HG03520 (cell line): ENCODE data around the gene ABAT.
"Not testable (repeated sequence)": the region's sequence is repeated elsewhere in the genome, so short reads cannot be mapped to it uniquely, and the experiment has no call there.

Experiments used
- ATAC-seq: cut with Tn5 transposase; IDR thresholded peaks from one replicate; pipeline ENCODE4 v1.9.1; 2021; ENCODE audit warnings: mild to moderate bottlenecking, moderate library complexity; ENCODE audit not compliant: unreplicated experiment

ABAT gene

DNA sequence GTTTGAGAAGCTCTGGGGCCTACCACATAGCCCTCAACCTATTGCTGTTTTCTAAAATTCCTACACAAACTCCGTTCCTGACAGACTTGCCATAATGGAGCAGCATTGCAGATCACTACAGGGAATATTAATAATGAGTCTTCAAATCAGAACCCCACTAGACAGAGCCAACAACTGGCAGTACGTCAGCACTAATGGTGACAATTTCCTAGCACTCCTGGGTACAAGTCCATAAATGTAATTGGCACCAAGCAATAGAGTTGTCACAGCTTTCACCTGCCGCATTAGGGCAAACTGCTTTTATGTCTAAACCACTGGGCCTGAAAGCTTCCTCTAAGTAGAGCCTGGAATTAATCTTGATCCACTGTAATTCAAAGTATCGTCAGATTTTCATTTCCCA is 25.5 kb upstream of the ABAT start:
- no peak for ATAC-seq

DNA sequence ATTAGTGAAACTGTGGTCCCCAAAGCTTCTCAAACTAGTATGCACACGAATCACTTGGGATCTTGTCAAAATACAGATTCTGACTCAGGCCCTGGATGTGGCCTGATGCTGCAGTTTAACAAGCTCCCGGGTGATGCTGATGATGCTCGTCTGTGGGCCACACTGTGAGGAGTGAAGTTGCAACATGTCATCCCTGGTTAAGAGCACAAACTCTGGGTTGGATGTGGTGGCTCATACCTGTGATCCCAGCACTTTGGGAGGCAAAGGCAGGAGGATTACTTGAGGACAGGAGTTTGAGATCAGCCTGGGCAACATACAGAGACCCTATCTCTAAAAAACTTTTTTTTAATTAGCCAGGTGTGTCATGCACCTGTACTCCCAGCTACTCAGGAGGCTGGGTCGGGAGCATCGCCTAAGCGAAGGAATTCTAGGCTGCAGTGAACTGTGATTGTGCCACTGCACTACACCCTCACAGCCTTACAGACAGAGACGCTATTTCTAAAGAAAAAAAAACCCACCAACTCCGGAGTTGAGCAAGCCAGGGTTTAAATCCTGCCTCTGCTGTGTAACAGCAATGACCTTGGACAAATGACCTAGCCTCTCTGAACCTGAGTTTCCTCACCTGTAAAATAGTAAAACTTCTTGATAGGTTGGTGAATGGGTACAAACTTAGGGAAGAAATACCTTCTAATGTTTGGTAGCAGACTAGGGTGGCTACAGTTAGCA is 24.4 kb upstream of the ABAT start:
- no peak for ATAC-seq

DNA sequence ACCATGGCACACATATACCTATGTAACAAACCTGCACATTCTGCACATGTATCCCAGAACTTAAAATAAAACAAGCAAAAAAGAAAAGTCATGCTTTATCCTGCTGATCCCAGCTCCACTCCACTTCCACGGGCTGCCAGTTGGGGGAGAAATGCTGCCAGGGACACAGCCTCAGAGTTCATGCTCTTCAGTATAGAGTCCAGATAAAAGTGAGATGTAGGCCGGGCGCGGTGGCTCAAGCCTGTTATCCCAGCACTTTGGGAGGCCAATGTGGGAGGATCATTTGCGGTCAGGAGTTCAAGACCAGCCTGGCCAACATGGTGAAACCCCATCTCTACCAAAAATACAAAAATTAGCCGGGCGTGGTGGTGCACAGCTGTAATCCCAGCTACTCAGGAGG is 22.5 kb upstream of the ABAT start:
- ATAC-seq: not testable (repeated sequence)

DNA sequence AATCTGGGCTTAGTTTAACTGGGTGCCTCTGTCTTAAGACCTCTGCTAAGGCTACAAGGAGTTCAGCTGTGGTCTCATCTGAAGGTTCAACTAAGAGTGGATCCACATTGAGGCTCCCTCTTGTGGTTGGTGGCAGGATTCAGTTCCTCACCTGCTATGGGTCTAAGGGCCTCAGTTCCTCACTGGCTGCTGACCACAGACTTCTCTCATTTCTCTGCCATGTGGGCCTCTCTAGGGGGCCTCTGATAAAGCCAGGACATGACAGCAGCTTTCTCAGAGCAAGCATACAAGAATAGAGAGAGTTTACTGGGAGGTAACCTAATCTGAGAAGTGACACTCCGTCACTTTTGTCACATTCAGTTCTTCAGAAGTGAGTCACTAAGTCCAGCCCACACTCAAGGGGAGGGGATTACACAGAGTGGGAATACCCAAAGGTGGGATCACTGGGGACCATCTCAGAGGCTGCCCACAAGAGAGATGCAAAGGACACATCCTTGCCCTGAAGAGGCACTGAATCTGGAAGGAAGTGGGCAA is 19.2 kb upstream of the ABAT start:
- peak; percentile 69 for ATAC-seq

DNA sequence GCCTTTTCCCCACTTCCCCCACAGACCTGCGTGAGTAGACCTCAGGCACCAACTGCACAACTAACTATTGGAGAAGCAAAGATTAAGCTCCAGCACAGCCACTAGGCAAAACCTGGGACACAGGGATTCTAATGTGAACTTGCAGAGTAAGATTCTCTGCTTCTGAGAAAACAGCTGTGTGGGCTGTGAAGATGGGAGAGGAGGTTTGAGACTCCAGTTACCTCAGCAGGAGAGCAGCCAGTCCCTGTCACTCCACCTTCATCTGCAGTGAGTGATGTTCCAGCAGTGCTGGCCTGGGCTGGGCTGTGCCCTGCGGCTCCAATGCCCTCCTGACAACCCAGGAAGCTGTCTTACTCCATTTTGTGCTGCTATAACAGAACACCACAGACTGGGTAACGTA is 18.0 kb upstream of the ABAT start:
- no peak for ATAC-seq

DNA sequence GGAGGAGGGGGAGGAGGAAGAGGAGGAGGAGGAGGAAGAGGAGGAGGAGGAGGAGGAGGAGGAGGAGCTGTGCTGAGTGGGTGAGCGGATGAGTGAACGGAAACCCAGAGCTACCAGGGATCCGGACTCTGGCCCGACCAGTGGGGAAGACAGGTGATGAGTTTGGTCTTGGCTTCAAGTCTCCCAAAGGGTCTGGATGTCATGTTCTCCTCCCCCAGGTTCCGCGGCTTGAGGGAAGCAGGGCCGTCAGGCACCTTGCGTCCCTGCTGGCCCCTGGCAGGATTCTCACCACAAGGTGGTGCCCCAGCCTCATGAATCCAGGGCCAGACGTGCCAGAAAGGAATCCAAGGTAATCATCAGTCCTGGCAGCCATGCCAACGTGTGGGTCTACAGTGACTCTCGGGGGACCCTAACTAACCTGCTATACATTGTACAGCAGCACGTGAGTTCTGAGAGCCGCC is 13.5 kb upstream of the ABAT start:
- ATAC-seq: no peak

DNA sequence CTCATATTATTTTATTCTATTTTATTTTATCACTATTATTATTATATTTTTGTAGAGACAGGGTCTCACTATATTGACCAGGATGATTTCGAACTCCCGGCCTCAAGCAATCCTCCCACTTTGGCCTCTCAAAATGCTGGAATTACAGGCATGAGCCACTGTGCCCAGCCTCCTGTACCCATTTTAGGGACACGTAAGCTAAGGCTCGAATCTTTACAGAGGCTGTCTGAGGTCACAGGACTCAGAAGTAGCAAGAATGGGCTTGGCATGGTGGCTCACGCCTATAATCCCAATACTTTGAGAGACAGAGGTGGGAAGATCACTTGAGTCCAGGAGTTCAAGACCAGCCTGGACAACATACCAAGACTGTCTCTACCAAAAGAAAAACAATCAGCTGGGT is 12.7 kb upstream of the ABAT start:
- ATAC-seq: no peak

DNA sequence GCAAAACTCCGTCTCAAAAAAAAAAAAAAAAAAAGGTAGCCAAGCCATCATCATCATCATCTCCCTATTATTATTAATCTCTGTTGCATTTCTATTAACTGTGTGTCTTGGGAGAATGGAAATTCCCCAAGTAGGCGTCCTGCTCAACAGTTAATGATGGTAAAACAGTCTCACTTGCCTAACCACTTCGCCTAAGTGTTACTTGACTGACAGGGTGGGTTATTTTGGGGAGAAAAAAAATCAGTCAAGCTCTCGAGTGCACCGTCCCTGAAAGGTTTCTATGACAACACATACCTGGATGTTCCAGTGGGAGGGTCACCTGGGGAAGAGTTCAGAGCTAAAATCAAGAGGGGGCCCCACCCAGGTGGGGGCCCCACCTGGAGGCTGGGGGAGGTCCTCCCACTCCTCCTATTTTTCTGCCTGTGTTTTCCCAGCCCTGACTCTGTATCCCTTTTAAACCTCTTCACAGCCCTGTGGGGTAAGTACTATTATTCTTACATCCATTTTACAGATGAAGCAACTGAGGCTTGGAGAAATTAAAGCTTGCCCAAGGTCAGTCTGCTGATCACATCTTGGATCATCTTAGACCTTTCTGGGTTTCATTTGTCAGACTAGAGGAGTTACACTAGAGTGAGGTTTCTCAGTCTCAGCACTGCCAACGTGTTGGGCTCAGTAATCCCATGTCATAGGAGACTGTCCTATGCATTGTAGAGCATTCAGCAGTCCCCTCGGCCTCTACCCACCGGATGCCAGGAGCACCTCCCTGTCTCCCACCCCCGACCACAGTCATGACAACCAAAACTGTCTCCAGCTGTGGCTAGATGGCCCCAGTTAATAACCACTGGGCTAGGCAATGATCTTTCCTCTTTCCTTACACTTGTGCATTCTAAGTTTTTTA is 11.0 kb upstream of the ABAT start:
- ATAC-seq: no peak

DNA sequence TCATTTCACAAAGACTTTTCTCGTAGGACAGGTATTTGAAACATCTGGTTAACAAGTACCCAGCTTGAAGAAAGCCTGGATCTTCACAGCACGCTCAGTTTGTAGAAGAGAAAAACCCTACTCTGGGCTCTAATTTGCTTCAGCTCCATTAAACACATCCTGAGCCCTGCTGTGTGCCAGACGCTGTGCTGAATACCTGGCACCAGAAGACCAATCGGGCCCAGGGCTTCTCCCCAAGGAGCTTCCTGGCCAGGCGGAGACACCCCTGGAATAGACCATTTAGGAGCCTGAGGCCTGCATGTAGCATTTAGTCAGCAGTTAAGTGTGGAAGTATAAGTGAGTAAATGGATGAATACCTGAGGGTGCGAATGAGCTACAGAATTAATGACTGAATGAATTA is 8.9 kb upstream of the ABAT start:
- ATAC-seq: no peak

DNA sequence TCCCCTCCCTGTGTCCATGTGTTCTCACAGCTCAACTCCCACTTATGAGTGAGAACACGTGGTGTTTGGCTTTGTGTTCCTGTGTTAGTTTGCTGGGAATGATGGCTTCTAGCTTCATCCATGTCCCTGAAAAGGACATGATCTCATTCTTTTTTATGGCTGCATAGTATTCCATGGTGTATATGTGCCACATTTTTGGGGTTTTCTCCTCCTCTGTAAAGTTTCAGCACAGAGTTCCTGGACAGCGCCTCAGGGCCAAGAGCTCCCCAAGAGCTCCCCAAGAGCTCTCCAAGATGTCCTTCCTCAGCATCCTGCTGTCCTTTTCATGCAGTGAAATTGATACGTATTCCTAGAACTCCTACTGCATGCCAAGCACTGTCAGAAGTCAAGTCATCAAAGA is 6.9 kb upstream of the ABAT start:
- ATAC-seq: no peak

DNA sequence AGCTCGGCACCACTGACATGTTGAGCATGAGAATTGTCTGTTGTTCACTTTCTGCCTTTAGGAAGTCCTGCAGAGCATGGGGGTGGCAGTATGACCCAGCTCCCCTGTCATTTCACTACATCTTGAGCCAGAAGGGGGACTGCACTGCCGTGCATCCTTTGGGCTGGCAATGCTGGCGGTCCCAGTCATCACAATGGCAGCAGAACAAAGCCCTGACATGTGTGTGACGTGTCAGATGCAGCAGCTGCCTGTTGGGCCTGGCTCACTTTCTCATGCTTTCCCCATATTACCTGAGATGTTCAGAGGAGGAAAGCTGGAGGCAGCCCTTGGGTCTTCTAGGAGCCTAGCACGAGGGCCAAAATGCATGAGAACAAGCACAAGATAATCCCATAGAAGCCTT is 6.3 kb upstream of the ABAT start:
- ATAC-seq: no peak

DNA sequence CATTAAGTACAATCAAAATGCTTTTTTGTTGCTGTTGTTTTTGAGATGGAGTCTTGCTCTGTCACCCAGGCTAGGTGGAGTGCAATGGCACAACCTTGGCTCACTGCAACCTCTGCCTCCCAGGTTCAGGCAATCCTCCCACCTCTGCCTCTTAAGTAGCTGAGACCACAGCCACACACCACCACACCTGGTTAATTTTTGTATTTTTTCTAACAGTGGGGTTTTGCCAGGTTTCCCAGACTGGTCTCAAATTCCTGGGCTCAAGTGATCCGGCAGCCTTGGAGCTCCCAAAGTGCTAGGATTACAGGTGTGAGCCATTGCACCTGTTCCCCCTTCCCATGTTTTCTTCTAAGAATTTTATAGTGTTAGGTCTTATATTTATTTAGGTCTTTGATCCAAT is 4.9 kb upstream of the ABAT start:
- ATAC-seq: no peak

DNA sequence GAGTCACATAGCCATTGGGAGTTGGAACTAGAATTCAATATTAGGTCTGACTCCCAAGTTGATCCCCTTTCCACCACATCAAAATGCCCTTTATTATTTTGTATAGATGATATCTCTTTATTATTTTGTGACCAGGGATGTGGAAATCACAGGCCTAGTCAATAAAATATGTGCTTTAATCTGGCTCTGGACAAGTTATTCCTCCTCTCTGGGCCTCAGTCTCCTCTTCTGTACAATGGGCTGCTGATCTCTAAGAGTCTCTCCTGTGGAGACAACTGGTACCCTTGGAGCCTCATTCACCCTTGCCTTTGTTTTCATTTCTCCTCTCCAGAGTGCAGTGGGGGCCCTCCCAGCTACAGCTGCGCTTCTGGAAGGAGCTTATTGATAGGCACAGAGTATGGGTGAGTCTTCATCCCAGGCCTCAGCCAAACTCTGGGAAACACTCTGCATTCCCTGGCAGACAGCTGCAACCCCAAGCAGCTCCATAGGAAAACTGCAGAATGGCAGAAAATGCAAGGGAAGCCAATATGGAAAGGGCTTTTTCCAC is 4.3 kb upstream of the ABAT start:
- no peak for ATAC-seq

DNA sequence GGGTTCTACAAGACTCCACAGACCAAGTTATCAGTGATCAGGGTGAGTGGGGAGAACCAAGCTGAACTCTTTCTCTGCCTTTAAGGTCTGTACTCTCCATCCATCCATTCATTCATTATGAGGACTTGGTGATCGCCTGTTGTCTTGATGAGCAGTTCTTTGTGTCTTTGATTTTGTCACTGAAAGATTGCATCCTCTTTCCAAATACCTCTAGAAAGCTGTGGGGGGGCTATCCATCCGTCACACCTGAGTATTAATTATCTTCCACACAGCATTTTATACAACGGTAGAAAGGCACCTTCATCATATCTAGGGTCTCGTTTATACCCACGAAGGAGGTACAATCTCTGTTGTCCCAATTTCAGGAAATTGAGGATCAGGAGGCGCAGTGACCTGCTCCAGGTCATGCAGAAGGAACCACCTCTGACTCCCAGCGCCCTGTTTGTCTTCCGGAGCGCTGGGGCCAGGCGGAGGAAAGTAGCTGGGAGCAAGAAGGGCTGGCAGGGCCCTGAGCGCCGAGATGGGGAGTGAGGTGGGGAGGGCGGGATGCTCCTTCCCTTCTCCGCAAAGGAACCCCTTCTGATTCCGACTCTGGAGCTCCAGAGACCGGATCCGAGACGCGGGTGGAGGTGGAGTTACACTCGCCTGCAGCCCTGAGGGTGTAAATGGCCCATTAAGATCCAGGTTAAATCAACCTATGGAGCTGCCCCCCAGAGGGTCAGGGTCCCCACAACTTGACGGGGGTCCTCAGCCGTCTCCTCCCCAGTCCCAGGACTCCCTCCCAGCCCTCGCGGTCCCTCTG is 605 bp upstream of the ABAT start:
- peak; percentile 18 for ATAC-seq

DNA sequence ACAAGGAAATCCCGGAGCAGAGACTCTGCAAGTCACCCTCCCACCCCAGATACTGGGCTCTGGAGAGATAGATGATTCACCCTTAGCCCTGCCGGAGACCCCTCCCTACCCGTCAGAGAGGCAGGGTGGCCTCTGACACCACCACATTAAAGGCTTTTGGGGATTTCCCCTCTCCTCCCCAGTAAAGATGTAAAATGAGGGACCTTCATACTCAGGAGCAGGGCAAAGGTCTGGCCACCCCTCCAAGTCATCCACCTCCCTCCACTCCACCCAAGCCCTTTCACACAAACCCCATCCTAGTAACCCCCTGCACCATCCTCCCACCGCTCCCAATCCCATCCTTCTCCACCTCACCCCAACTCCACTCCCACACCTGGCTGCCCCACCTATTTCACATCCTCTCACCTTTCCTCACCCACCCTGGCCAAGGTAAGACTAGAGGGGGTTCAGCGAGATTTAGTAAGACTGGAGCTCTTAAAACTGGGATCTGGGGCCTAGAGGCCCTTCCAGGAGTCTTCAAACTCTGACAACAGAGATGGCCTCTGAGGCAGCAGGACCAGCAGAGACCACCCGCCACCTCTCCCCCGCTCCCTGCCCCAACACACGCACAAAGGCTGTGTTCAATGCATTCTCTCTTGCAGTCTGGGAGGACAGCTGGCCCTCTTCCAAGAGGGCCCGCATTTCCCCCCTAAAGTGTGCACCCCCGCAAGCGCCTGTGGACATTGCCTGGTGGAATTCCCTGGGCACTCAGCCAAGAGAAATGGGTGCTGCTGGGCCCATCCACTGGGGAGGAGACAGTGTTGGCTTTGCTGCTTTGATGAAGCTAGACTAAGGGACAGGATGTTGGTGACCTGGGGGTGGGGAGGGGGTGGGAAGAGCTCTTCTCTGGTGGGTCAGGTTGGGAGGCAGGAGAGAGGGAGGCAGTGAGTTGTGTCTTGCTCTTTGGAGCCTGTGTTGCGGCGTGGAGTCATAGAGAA is 1.1 kb downstream of the ABAT start:
- no peak for ATAC-seq

DNA sequence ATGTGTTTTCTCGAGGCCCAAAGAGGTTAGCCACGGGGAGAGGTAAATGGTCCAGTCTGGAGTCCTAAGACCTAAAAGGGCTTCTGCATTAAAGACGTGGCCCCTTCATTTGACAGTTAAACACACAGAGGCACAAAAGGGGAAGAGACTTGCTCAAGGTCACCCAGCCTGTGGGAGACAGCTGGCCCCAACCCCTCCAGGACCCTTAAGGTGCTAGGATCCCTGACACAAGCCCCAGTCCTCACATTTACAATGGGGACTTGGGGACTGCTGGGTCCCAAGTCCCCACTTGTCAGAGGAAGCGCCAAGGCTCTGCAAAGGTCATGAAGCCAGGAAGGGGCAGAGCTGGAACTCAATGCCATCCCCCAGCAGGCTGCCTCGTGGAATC is 1.7 kb downstream of the ABAT start:
- no peak for ATAC-seq

DNA sequence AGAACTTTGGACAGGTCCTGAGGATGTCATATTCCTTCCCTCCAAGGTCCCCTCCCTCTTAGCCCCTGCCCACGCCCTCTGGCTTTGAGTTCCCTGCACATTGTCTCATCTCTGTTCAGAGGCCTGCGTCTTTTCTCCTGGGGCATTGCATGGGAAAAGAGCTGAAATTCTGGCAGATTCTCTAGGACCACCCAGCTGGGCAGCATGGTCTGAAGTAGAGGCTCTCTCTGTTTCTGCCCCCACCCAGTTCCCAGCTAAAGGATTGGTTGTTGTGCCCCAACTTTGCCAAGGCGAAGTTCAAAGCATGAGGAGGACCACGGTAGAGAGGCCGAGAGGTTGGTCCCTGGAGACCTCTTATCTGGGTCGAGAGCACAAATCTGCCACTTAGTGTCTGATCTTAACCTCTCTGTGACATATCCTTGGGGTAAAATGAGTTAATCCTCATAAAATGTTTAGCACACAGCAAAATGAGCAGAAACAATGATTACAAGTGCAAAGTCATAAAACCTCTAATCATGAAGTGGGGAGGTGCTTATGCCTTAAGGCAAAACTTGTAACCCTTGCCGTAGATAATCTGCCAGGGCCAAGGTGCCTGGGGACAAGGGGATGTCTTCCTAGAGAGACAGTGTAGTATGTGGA is 2.4 kb downstream of the ABAT start:
- no peak for ATAC-seq

DNA sequence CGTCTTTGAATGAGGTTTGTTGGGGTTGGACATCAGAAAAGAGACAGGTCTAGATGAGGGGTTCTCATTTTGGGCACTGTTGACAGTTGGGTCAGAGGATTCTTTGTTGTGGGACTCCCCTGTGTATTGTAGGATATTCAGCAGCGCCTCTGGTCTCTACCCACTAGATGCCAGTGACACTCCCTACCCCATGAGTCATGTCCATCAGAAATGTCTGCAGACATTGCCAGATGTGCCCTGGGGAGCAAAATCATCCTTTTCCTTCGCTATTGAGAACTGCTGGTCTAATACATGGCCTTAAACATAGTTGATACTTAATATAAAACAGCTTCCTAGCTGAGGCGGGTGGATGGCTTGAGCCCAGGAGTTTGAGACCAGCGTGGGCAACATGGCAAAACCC is 3.1 kb downstream of the ABAT start:
- ATAC-seq: no peak
